Right ventricle myocardium inferior (tissue), 1 donor: Measurements from ENCODE around the gene FAXC. TPM values are rescaled to one million over a fixed set of nuclear protein-coding genes. Genes with fewer than 3 reads are reported as not detected.
"Not testable (repeated sequence)": the region's sequence is repeated elsewhere in the genome, so short reads cannot be mapped to it uniquely, and the experiment has no call there.

ENCODE experiments used
- ATAC-seq: fragments of 200-7000 bp; cut with Tn5 transposase; one replicate; pipeline ENCODE4 v1.9.1; 2020; ENCODE audit warnings: mild to moderate bottlenecking, moderate library complexity
- DNase-seq: peaks from one replicate; pipeline ENCODE4 v3.0.0; 2021; ENCODE audit errors: missing footprints
- intact Hi-C: fragments of 100-400 bp; cut with DNase I; formaldehyde crosslinking; loops from one replicate; pipeline ENCODE4 v1.11.0; 2022
- total RNA-seq: library from RNA; stranded (reverse); fragmentation: NEBNext Ultra II Directional; extraction: Animal tissue kit (Norgen Biotek cat#: 25700); gene quantifications from one replicate; pipeline ENCODE4 v1.2.1, GENCODE V29; 2021
- donor health status: DM: no; HTN: yes; CAD: no; lungs with severe emphysema.

The FAXC gene
- total RNA-seq, 1 donor from 2014 or later, result not detected

- intact Hi-C loops, result no loop called here
- ATAC-seq, result no peak
- no peak for DNase-seq
These were observed 53.2 kb downstream of the FAXC start for GRCh38 chr6:99296261-99296660.

GRCh38 chr6:99295276-99295675, 54.2 kb downstream of the FAXC start:
- intact Hi-C loops, result no loop called here
- DNase-seq (no peak), ATAC-seq (no peak)

- no peak for DNase-seq
- intact Hi-C loops, result no loop called here
- no peak for ATAC-seq
These were observed 54.7 kb downstream of the FAXC start for GRCh38 chr6:99294786-99295185.

GRCh38 chr6:99289701-99290100, 59.8 kb downstream of the FAXC start:
- DNase-seq (no peak), ATAC-seq (no peak)
- intact Hi-C loops, result no loop called here

DNA sequence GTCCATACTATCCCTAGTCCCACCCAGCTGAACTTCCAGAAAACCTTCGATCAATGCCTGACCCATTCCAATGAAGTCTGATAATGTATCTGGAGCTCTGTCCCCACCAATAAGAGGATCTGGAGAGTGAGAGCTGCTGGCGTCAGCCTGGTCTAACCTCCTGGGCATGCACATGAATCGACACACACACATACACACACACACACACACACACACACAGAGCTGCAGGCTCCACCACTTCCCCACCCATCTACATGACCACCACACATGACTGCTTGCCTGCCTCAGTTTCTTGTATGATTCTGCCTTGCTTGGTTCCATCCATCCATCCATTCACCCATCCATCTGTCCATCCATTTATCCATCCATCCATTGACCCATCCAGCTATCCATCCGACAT, 60.8 kb downstream of the FAXC start:
- intact Hi-C loops, result no loop called here
- no peak for DNase-seq
- ATAC-seq, result no peak

DNA sequence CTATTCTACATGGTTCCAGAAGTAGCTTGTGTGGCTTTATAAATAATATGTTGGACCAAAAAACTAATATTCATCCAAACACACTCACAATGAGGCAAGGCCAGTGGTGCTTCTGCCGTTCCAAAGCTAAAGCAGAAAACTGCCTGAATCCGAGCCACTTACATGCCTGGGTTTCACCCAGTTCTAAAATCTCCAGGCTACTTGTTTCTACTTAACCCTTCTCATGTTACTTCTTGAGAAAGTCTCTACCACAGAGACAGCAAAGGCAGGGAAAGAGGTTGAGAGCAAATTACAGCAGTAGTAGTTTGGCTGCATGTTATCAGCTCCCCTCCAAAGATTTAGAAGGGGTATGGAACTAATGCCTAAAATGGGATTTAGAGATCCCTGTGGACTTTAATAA, 62.0 kb downstream of the FAXC start:
- intact Hi-C loops, result no loop called here
- DNase-seq (no peak), ATAC-seq (no peak)

DNA sequence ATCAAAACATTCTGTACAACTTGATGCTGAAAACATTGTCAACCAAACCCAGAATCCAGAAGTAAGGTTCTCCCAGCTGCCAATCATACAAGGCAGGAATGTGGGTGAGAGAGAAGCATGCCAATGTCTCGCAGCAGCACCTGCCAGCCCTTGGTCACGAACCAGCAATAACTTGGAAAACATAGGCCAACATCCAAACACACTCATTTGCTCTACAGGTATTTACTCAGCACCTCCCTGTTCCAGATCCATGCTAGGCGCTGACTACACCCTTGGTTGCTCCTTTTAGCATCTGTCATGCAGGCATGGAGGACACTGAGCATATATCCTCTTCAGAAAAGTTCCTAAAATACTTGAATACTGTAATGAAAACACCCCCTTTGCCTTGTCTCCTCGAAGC, 63.6 kb downstream of the FAXC start:
- DNase-seq, result no peak
- intact Hi-C loops, result no loop called here
- no peak for ATAC-seq

- intact Hi-C loops, result no loop called here
- DNase-seq (no peak), ATAC-seq (no peak)
These were observed 66.9 kb downstream of the FAXC start for GRCh38 chr6:99282479-99283062.

DNA sequence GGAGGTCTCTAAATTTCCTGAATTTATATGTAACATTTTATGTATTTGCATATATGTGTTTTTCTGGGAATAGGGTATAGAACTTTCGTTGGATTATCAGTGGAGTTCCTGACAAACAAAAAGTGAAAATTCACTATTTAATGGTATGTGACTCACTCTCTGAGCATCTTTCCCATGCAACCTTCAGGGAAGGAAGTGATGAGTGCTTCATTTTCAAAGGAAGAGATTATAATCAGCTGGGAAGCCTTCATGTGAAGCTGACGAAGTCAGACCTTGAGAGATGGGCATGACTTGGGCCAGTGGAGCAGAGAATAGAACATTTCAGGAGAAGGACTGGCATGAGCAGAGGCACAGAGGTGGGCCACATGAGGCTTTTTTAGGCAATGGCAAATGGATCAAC, 72.7 kb downstream of the FAXC start:
- intact Hi-C loops, result no loop called here
- ATAC-seq, result no peak
- DNase-seq, result no peak

- intact Hi-C loops, result no loop called here
- DNase-seq (no peak), ATAC-seq (no peak)
These were observed 78.6 kb downstream of the FAXC start for GRCh38 chr6:99270826-99271225.

DNA sequence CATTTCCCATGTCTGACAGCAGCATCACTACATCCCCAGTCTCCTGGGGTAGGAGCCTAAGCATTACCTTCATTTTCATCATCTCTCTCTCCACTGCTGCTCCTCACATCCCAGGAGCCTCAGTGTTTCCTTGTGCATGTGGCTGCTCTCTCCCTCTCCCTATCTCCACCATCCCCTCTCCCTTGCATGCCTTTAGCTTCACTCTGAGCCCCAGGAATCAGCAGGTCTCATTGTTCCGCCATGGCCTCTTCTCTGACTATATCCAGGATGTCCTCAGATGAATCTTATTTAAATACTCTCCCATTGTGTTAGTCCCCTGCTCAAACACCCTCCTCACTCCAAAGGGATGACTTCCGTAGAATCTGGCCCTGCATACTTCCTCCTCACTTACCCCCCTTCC, 79.4 kb downstream of the FAXC start:
- intact Hi-C loops, result no loop called here
- DNase-seq (no peak), ATAC-seq (no peak)

GRCh38 chr6:99269207-99269606, 80.3 kb downstream of the FAXC start:
- DNase-seq, result no peak
- intact Hi-C loops, result no loop called here
- no peak for ATAC-seq

DNA sequence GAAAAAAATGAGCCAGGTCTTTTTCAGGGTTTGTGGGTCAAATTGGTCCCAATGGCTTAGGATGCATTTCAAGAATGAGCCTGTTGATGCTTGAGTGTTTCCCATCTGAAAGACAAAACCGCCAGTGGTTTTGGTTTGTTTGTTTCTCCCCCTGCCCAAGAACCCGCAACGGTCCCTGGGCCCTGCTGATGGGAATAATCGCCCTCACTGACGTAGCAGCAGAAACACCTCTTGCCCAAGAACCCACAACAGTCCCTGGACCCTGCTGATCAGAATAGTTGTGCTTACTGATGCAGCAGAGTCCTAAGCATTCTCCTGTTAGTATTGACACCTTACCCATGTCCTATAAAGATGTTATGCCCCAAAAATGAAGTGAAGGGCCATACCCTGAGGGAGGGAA, 82.5 kb downstream of the FAXC start:
- DNase-seq, intact Hi-C loops, ATAC-seq: not testable (repeated sequence)

DNA sequence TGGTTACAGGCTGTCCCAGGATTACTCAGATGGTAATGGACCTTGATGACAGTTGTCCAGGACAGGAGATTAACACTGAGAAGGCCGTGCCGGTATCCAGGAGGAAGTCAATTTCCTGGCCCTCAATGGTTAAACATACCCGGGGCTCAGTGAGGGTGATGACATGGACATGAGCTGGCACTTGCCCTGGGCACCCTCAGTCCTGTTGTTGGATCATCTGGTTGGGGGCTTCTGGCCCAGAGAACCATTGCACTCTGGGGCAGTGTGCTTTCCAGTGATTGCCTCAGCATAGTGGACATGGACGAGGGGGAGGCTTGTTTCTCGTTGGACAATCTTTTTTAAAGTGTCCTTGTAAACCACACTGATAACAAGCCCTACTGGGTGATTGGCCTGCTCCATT, 84.0 kb downstream of the FAXC start:
- DNase-seq, ATAC-seq, intact Hi-C loops: not testable (repeated sequence)

GRCh38 chr6:99254616-99255550, 94.6 kb downstream of the FAXC start:
- intact Hi-C loops, result no loop called here
- DNase-seq (no peak), ATAC-seq (no peak)

DNA sequence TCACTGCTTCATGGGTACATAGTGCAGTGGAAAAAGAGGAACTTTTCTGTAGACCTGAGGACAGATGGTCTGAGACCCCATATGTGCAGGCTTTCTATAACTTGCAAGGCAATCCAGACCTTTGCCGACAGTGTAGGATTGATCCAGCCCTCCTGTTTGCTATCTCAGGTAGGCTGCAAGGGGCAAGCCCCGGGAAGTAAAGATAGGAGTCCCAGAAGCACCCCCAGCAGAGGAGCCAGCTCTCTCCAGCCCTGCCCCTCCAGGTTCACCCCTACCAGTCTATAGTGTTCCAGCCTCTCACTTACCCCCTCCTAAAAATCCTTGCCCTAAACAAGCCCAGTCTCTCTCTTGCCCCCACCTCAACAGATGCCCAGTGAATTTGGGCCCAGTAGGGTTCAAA, 96.2 kb downstream of the FAXC start:
- ATAC-seq (no peak), DNase-seq (no peak)
- intact Hi-C loops, result no loop called here

DNA sequence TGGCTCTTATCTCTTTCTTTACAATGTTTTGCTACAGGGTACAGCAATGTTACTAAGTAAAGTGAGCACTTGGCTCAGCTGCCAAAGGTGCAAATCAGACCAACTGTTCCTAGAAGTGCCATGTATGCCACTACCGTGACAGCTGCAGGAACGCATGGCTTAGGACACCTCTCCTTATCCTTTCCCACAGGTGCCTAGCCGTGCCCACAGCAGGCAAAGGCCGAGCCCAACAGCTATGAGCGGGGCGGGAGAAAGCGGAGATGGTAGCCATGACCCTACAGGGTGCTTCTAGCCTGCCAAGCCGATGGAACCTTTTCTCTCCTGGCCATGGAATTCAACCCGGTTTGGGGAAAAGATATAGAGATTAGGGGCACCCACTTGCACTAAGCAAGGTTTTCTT, 97.1 kb downstream of the FAXC start:
- no peak for ATAC-seq
- intact Hi-C loops, result no loop called here
- DNase-seq, result no peak

DNA sequence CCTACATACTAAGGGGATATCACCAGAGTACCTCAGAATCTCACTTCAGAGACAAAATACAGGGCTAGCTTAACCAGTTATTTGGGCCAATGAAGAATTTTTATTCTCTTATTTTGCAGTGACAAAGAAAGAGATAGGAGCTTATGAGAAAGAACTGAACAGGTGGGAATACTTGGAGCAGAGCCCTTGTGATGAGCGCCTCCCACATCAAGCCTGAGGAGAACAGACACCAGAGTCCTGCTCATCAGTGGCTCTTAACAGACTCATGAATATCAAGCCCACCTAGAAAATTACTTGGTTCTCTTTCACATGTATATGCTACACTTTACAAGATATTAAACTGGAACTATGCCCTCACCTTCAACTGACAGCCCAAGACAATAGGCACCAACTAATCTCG, 99.0 kb downstream of the FAXC start:
- no peak for DNase-seq
- intact Hi-C loops, result no loop called here
- no peak for ATAC-seq

DNA sequence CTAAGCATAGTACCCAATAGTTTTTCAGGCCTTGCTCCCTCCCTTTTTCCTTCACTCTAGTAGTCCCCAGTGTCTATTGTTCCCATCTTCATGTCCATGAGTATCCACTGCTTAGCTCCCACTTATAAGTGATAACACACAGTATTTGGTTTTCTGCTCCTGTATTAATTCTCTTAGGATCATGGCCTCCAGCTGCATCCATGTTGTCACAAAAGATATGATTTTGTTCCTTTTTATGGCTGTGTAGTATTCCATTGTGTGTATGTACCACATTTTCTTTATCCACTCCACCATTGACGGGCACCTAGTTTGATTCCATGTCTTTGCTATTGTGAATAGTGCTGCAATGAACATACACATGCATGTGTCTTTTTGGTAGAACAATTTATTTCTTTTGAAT, 102.9 kb downstream of the FAXC start:
- ATAC-seq, result no peak
- DNase-seq, result no peak
- intact Hi-C loops, result no loop called here

DNA sequence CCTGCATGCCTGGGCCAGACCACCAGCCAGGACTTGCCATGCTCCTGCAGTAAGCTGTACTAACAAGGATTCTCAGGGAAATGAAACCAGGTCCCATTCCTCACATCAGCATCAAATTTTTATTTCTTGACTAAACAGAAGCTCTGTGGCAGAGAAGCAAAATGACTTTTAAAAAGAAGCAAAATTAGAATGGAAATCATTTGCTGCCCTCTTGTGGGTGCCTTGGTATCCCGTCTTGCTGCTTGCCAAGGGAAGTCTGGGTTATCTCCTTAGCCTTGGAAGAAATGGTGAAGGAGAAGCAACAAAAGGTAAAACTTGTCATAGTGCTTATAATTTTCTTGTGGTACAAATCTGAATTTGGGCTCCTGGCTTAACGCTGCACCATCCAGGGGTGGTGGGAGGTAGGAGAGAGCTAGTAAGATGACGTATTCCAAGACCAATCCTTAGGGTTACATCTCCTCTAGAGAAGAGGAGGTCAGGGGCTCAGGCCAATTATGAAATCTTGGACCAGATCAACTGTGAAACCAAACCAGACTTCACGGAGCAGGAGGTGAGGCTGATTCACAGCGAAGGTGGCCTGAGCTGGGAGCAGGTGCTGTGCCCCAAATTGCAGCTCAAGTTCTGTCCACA, 107.5 kb downstream of the FAXC start:
- ATAC-seq, result no peak
- intact Hi-C loops, result loop anchor here (2.0 kb wide), 1 partner anchor 89 kb away; no protein-coding TSS in a partner anchor
- no peak for DNase-seq
